AG09319 (cell line): ENCODE measurements around the gene STRA8.

Experiments
- DNase-seq: peaks from one replicate; pipeline ENCODE4 v3.0.0-alpha.2; 2010; ENCODE audit warnings: low read depth; ENCODE audit errors: extremely low read depth
- CTCF ChIP-seq: IDR thresholded peaks from 2 replicates; pipeline ENCODE4 v1.5.1; 2011; ENCODE audit warnings: low read depth, mild to moderate bottlenecking, inconsistent platforms, low read length, moderate library complexity

Gene STRA8

GRCh38 chr7:135259702-135260101 lies 26.1 kb downstream of the STRA8 start:
- TF ChIP-seq CTCF, result no peak
- DNase-seq, result no peak

- TF ChIP-seq CTCF, result no peak
- DNase-seq, result no peak
Observed at GRCh38 chr7:135260470-135260869, 26.8 kb downstream of the STRA8 start.

GRCh38 chr7:135260930-135261721 lies 27.5 kb downstream of the STRA8 start:
- TF ChIP-seq CTCF, result no peak
- DNase-seq, result no peak

GRCh38 chr7:135262623-135263320 lies 29.1 kb downstream of the STRA8 start:
- TF ChIP-seq CTCF, result no peak
- DNase-seq, result no peak

- no peak for DNase-seq
- TF ChIP-seq CTCF, result no peak
Observed at GRCh38 chr7:135263321-135263970, 29.8 kb downstream of the STRA8 start.

- no peak for DNase-seq
- no peak for TF ChIP-seq CTCF
Observed at GRCh38 chr7:135265637-135266036, 32.0 kb downstream of the STRA8 start.

GRCh38 chr7:135269921-135270320 lies 36.3 kb downstream of the STRA8 start:
- DNase-seq, result no peak
- no peak for TF ChIP-seq CTCF
